Keratinocyte (primary cell): ENCODE results near the gene CD3D. TPM values are rescaled to one million over a fixed set of nuclear protein-coding genes. Genes with fewer than 3 reads are reported as not detected.

Experiments used
- DNase-seq: peaks from one replicate; pipeline ENCODE4 v3.0.0-alpha.2; 2011; ENCODE audit warnings: low read depth, missing footprints, low spot score
- FAIRE-seq: peaks from 2 replicates; lab custom pipeline; 2011; peaks lifted over from hg19 to GRCh38; lab: Jason Lieb, UNC
- H2AFZ ChIP-seq: 2 replicates; pipeline ENCODE4 v1.6.0; 2012; ENCODE audit warnings: low read length, control low read depth, inconsistent platforms; ENCODE audit not compliant: control insufficient read depth
- H3K27ac ChIP-seq: 2 replicates; pipeline ENCODE4 v1.5.1; 2011; ENCODE audit warnings: low read length; ENCODE audit not compliant: control insufficient read depth, insufficient read depth
- H3K27me3 ChIP-seq: 3 replicates; pipeline ENCODE4 v1.6.0; 2011; ENCODE audit warnings: low read length; ENCODE audit not compliant: control insufficient read depth, insufficient read depth; ENCODE audit errors: extremely low read depth
- H3K36me3 ChIP-seq, 2 experiments: 2 replicates in 1 of 2; 3 replicates in 1 of 2; pipeline ENCODE4 v1.5.1; 2011; ENCODE audit warnings: low read length in 2 of 2, mild to moderate bottlenecking in 1 of 2; ENCODE audit not compliant: control insufficient read depth in 2 of 2, insufficient read depth in 2 of 2; ENCODE audit errors: extremely low read depth in 1 of 2
- H3K4me1 ChIP-seq: 3 replicates; pipeline ENCODE4 v1.5.1; 2011; ENCODE audit warnings: low read length; ENCODE audit not compliant: control insufficient read depth, insufficient read depth; ENCODE audit errors: extremely low read depth
- H3K4me2 ChIP-seq: 3 replicates; pipeline ENCODE4 v1.6.0; 2011; ENCODE audit warnings: low read depth, low read length; ENCODE audit not compliant: control insufficient read depth, insufficient read depth; ENCODE audit errors: extremely low read depth
- H3K4me3 ChIP-seq, 3 experiments: fragments of 200-600 bp in 1 of 3; sonication (generic) in 1 of 3; 2 replicates in 2 of 3; 3 replicates in 1 of 3; pipeline ENCODE4 v1.5.1; 2011 to 2016; ENCODE audit warnings: low read length in 3 of 3, mild to moderate bottlenecking in 3 of 3, control low read depth in 2 of 3, inconsistent platforms in 1 of 3, low read depth in 1 of 3, mixed read lengths in 1 of 3, mixed run types in 1 of 3, moderate library complexity in 1 of 3; ENCODE audit not compliant: control insufficient read depth in 2 of 3, insufficient read depth in 2 of 3; ENCODE audit errors: extremely low read depth in 1 of 3
- H3K79me2 ChIP-seq: 2 replicates; pipeline ENCODE4 v1.6.0; 2012; ENCODE audit warnings: low read length; ENCODE audit not compliant: control insufficient read depth, insufficient read depth
- H3K9ac ChIP-seq: 3 replicates; pipeline ENCODE4 v1.6.0; 2011; ENCODE audit warnings: low read length; ENCODE audit not compliant: control insufficient read depth, insufficient read depth; ENCODE audit errors: extremely low read depth
- H3K9me1 ChIP-seq: 3 replicates; pipeline ENCODE4 v1.6.0; 2011; ENCODE audit warnings: low read length; ENCODE audit not compliant: control insufficient read depth, insufficient read depth; ENCODE audit errors: extremely low read depth
- H3K9me3 ChIP-seq: 2 replicates; pipeline ENCODE4 v1.5.1; 2012; ENCODE audit warnings: low read depth, low read length; ENCODE audit not compliant: control insufficient read depth
- H4K20me1 ChIP-seq: 3 replicates; pipeline ENCODE4 v1.6.0; 2011; ENCODE audit warnings: low read length; ENCODE audit not compliant: control insufficient read depth, insufficient read depth; ENCODE audit errors: extremely low read depth
- EZH2 ChIP-seq: IDR thresholded peaks from one replicate; pipeline ENCODE4 v1.6.1; 2012; ENCODE audit warnings: inconsistent platforms, mild to moderate bottlenecking, low read length, moderate library complexity
- dilution Hi-C: fragments of 300-500 bp; cut with MboI; formaldehyde crosslinking; loops from one replicate; pipeline ENCODE4 v1.7.0; 2020; ENCODE audit warnings: low sequenced_read_pairs; ENCODE audit not compliant: extremely low pct_ligation_motif_present
- polyA plus RNA-seq, 5 experiments: library from polyadenylated mRNA; depleted of rRNA in 3 of 5; stranded (reverse) in 3 of 5; stranded (forward) in 1 of 5; unstranded in 1 of 5; fragments of >200 nt; gene quantifications; 1 replicate in 1 of 5; 2 replicates in 3 of 5; 3 replicates in 1 of 5; pipeline versions ENCODE4 v1.2.1 to v1.2.3, GENCODE V29; 2011 to 2012; ENCODE audit warnings: missing spikeins in 2 of 5, low read depth in 1 of 5, low replicate concordance in 1 of 5
- TF ChIP-seq, protein P1 (sequence below), 3 experiments: IDR thresholded peaks in 1 of 3; conservative IDR thresholded peaks in 1 of 3; optimal IDR thresholded peaks in 1 of 3; 2 replicates in 2 of 3; 3 replicates in 1 of 3; pipeline versions ENCODE3 to v1.5.1; 2011; ENCODE audit warnings: low read length in 3 of 3, mild to moderate bottlenecking in 3 of 3, moderate library complexity in 2 of 3, control low read depth in 1 of 3, inconsistent platforms in 1 of 3; ENCODE audit not compliant: insufficient read depth in 2 of 3; ENCODE audit errors: extremely low read depth in 1 of 3

CD3D gene
- polyA plus RNA-seq, 1 donor (not counting 4 experiments of a cell fraction or from before 2014, with no cell fraction given) = not detected

GRCh38 chr11:118340449-118340848 is 2.1 kb downstream of the CD3D start:
- no peaks in the 10 kb centered on the region for H3K79me2 ChIP-seq
- H3K4me2 ChIP-seq = no peak overlapping the region
- no peaks in the 10 kb centered on the region for H3K36me3 ChIP-seq
- dilution Hi-C loops = no loop called here
- H3K9me3 ChIP-seq = no peaks in the 10 kb centered on the region
- TF ChIP-seq EZH2 = no peak
- TF ChIP-seq, protein P1, sequence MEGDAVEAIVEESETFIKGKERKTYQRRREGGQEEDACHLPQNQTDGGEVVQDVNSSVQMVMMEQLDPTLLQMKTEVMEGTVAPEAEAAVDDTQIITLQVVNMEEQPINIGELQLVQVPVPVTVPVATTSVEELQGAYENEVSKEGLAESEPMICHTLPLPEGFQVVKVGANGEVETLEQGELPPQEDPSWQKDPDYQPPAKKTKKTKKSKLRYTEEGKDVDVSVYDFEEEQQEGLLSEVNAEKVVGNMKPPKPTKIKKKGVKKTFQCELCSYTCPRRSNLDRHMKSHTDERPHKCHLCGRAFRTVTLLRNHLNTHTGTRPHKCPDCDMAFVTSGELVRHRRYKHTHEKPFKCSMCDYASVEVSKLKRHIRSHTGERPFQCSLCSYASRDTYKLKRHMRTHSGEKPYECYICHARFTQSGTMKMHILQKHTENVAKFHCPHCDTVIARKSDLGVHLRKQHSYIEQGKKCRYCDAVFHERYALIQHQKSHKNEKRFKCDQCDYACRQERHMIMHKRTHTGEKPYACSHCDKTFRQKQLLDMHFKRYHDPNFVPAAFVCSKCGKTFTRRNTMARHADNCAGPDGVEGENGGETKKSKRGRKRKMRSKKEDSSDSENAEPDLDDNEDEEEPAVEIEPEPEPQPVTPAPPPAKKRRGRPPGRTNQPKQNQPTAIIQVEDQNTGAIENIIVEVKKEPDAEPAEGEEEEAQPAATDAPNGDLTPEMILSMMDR (optimal IDR thresholded peaks at IDR 0.05 in 1 of 3, IDR thresholded peaks at IDR 0.05 in 1 of 3, conservative IDR thresholded peaks at IDR 0.05 in 1 of 3; ENCODE audit: extremely low read depth in 1 of 3, insufficient read depth in 2 of 3, low read length in 3 of 3) = no peak
- peaks cover 2% of the 10 kb centered on the region for H3K27me3 ChIP-seq
- no peak for FAIRE-seq
- no peak overlapping the region for H2AFZ ChIP-seq
- no peak overlapping the region for H3K27ac ChIP-seq
- H3K9ac ChIP-seq = no peak overlapping the region
- no peak overlapping the region for H3K4me3 ChIP-seq
- H3K4me1 ChIP-seq = peaks cover 7% of the 10 kb centered on the region
- DNase-seq = no peak
- no peaks in the 10 kb centered on the region for H3K9me1 ChIP-seq
- no peaks in the 10 kb centered on the region for H4K20me1 ChIP-seq

DNA sequence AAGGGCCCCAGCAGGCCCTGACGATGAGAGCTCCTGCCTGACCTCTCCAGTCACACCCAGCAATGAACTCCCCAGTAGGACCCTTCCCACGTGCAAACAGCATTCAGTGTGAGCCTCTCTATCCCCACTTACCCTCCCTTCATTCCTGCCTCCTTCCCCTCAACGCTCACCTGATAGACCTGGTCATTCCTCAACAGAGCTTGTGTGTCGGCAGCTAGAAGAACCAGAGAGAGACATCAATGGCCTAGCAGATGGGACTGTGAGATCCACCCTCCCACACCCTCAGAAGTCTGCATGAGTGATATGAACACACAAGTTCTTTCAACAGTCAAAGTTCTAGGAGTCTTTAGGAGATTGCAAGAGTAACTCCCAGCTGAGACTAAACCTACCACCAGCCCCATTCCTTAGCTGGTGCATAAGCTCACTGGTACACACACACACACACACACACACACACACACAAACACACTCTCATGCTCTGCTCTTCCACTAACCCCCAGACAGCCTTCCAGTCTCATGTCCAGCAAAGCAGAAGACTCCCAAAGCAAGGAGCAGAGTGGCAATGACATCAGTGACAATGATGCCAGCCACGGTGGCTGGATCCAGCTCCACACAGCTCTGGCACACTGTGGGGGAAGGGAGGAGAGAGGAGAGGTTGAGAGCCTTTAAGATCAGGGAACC is 3.1 kb downstream of the CD3D start:
- no peaks in the 10 kb centered on the region for H3K9me1 ChIP-seq
- dilution Hi-C loops = no loop called here

More for the DNA sequence above, 3.1 kb downstream of the CD3D start:
- TF ChIP-seq EZH2 = no peak
- TF ChIP-seq, protein P1 (optimal IDR thresholded peaks at IDR 0.05 in 1 of 3, IDR thresholded peaks at IDR 0.05 in 1 of 3, conservative IDR thresholded peaks at IDR 0.05 in 1 of 3; ENCODE audit: extremely low read depth in 1 of 3, insufficient read depth in 2 of 3, low read length in 3 of 3) = no peak
- H3K4me3 ChIP-seq = no peak overlapping the region
- H3K9ac ChIP-seq = no peak overlapping the region
- H3K27me3 ChIP-seq = peaks cover 2% of the 10 kb centered on the region
- H3K4me2 ChIP-seq = no peak overlapping the region
- DNase-seq (no peak), FAIRE-seq (no peak)
- H3K4me1 ChIP-seq = peaks cover 7% of the 10 kb centered on the region
- no peaks in the 10 kb centered on the region for H3K36me3 ChIP-seq
- H3K27ac ChIP-seq = no peak overlapping the region
- H4K20me1 ChIP-seq = no peaks in the 10 kb centered on the region
- no peaks in the 10 kb centered on the region for H3K79me2 ChIP-seq
- H2AFZ ChIP-seq = no peak overlapping the region
- no peaks in the 10 kb centered on the region for H3K9me3 ChIP-seq
